Stomach (tissue), 9 donors: ENCODE measurements around the gene CCR1. TPM values are rescaled to one million over a fixed set of nuclear protein-coding genes. Genes with fewer than 3 reads are reported as not detected.
"Not testable (repeated sequence)": the region's sequence is repeated elsewhere in the genome, so short reads cannot be mapped to it uniquely, and the experiment has no call there.

Experiments used
- DNase-seq, 2 donors: peaks; one replicate each; pipeline versions ENCODE4 v3.0.0 to v3.0.0-alpha.2; 2013 to 2019
- H3K27ac ChIP-seq, 5 donors: fragments of 200-600 bp in 4 of 5; sonication (generic) in 4 of 5; one replicate each; pipeline ENCODE4 v1.5.1; 2013 to 2019; ENCODE audit warnings: mild to moderate bottlenecking in 1 of 5, moderate library complexity in 1 of 5
- H3K27me3 ChIP-seq, 3 donors: fragments of 200-600 bp; sonication (generic); one replicate each; pipeline ENCODE4 v1.5.1; 2017 to 2019; ENCODE audit warnings: mixed run types in 1 of 3
- H3K36me3 ChIP-seq, 4 donors: fragments of 200-600 bp; sonication (generic); 1 replicate in 3 of 4; 2 replicates in 1 of 4; pipeline ENCODE4 v1.5.1; 2016 to 2019
- H3K4me1 ChIP-seq, 4 donors: fragments of 200-600 bp; sonication (generic); one replicate each; pipeline ENCODE4 v1.5.1; 2016 to 2019
- H3K4me3 ChIP-seq, 4 donors: fragments of 200-600 bp; sonication (generic) in 3 of 4; one replicate each; pipeline ENCODE4 v1.5.1; 2016 to 2019; ENCODE audit warnings: mild to moderate bottlenecking in 1 of 4
- H3K9me3 ChIP-seq, 4 donors: fragments of 200-600 bp; sonication (generic); one replicate each; pipeline ENCODE4 v1.5.1; 2016 to 2019
- CTCF ChIP-seq, 7 experiments: fragments of 450-650 bp in 4 of 7; fragments of 200-600 bp in 3 of 7; sonication (generic) in 3 of 7; IDR thresholded peaks; one replicate each; pipeline ENCODE4 v1.5.1; 2016 to 2019; ENCODE audit warnings: antibody characterized with exemption in 7 of 7, control low read depth in 2 of 7, mild to moderate bottlenecking in 1 of 7
- EP300 ChIP-seq: sonication (generic); formaldehyde crosslinking; IDR thresholded peaks from one replicate; pipeline ENCODE4 v1.6.1; 2017; ENCODE audit warnings: antibody characterized with exemption
- POLR2A ChIP-seq, 4 donors: fragments of 450-650 bp; IDR thresholded peaks; one replicate each; pipeline ENCODE4 v1.6.1; 2016; ENCODE audit warnings: antibody characterized with exemption in 4 of 4, control low read depth in 2 of 4, mild to moderate bottlenecking in 1 of 4, moderate library complexity in 1 of 4
- POLR2AphosphoS5 ChIP-seq, 3 donors: sonication (generic); formaldehyde crosslinking; IDR thresholded peaks; one replicate each; pipeline ENCODE4 v1.6.1; 2016; ENCODE audit warnings: antibody characterized with exemption in 3 of 3
- WGBS, 5 donors: extraction: QIAGEN DNeasy Blood & Tissue Kit in 3 of 5; methylation state at CpG; one replicate each; pipeline versions ENCODE4 v1.1.5 to v1.1.7; 2013 to 2018; 5-methylcytosine and 5-hydroxymethylcytosine counted together
- intact Hi-C: fragments of 100-400 bp; cut with DNase I; formaldehyde crosslinking; loops from one replicate; pipeline ENCODE4 v1.15.1; 2023; ENCODE audit warnings: low total_unique reads
- polyA plus RNA-seq, 3 donors: library from polyadenylated mRNA; stranded (reverse); fragments of 200-250 nt; gene quantifications; one replicate each; pipeline ENCODE4 v1.2.3, GENCODE V29; 2013
- total RNA-seq, 5 donors: library from RNA; depleted of rRNA; stranded (reverse); fragments of >200 nt; gene quantifications; one replicate each; pipeline versions ENCODE4 v1.1.0 to v1.2.3, GENCODE V29; 2014 to 2016
- donor health status: healthy with polysubstance abuse.
- donor health status: Bipolar disorder and iron deficiency.
- donor health status: healthy.

CCR1 gene
- total and polyA plus RNA-seq, 8 donors: 1.2 to 3.1 (median 2.6) TPM; not detected in 3

- TF ChIP-seq EP300 (no peak), POLR2AphosphoS5 (IDR thresholded peaks at IDR 0.05) (no peak)
- DNase-seq: no peak
- intact Hi-C loops: no loop called here
- H3K9me3 ChIP-seq: peaks cover 0 to 21% (median 13%) of the 10 kb centered on the region in 4 donors
- no peak overlapping the region for H3K27ac ChIP-seq
- no peak overlapping the region for H3K4me3 ChIP-seq
- whole genome bisulfite sequencing, 5 donors: 67 to 81% (median 74%) methylated on average over 2 of the region's 2 CpGs
- no peaks in the 10 kb centered on the region for H3K36me3 ChIP-seq
- no peaks in the 10 kb centered on the region for H3K4me1 ChIP-seq
- H3K27me3 ChIP-seq: no peaks in the 10 kb centered on the region
Observed at GRCh38 chr3:46168583-46169345, 39.3 kb downstream of the CCR1 start.

GRCh38 chr3:46163556-46164041 is 44.5 kb downstream of the CCR1 start:
- Histone ChIP-seq H3K4me3 (no peak overlapping the region), H3K9me3 (peaks cover 0 to 19% (median 13%) of the 10 kb centered on the region in 4 donors), H3K36me3 (no peaks in the 10 kb centered on the region), H3K27me3 (no peaks in the 10 kb centered on the region), H3K27ac (no peak overlapping the region), H3K4me1 (peaks cover 0 to 6% (median 0%) of the 10 kb centered on the region in 4 donors)
- TF ChIP-seq POLR2A (IDR thresholded peaks at IDR 0.05) (no peak), EP300 (no peak), POLR2AphosphoS5 (IDR thresholded peaks at IDR 0.05) (no peak), CTCF (IDR thresholded peaks at IDR 0.05) (no peak)
- intact Hi-C loops: no loop called here
- 50 to 79% (median 68%) methylated on average over 3 of the region's 3 CpGs for WGBS, 5 donors
- no peak for DNase-seq

GRCh38 chr3:46162975-46163555 is 45.0 kb downstream of the CCR1 start:
- Histone ChIP-seq H3K4me3 (no peak overlapping the region), H3K27me3 (no peaks in the 10 kb centered on the region), H3K4me1 (peaks cover 0 to 6% (median 0%) of the 10 kb centered on the region in 4 donors), H3K9me3 (peaks cover 0 to 14% (median 8%) of the 10 kb centered on the region in 4 donors), H3K36me3 (no peaks in the 10 kb centered on the region), H3K27ac (no peak overlapping the region)
- no peak for TF ChIP-seq EP300
- TF ChIP-seq POLR2AphosphoS5 (IDR thresholded peaks at IDR 0.05): no peak
- no peak for TF ChIP-seq CTCF (IDR thresholded peaks at IDR 0.05)
- TF ChIP-seq POLR2A (IDR thresholded peaks at IDR 0.05): no peak
- intact Hi-C loops: no loop called here
- WGBS, 5 donors: 58 to 85% (median 61%) methylated on average over 3 to 4 of the region's 4 CpGs
- no peak for DNase-seq

- H3K4me1 ChIP-seq, intact Hi-C loops, H3K4me3 ChIP-seq, H3K27me3 ChIP-seq, H3K36me3 ChIP-seq, H3K9me3 ChIP-seq, DNase-seq, H3K27ac ChIP-seq: not testable (repeated sequence)
- WGBS, 5 donors: 69 to 89% (median 78%) methylated on average over 1 of the region's 1 CpG
Observed at GRCh38 chr3:46157685-46158084, 50.4 kb downstream of the CCR1 start.

- Histone ChIP-seq H3K36me3 (no peaks in the 10 kb centered on the region), H3K27ac (no peak overlapping the region), H3K9me3 (no peaks in the 10 kb centered on the region), H3K4me3 (no peak overlapping the region), H3K4me1 (no peaks in the 10 kb centered on the region), H3K27me3 (no peaks in the 10 kb centered on the region)
- 90 to 94% (median 91%) methylated on average over 1 of the region's 1 CpG for WGBS, 5 donors
- TF ChIP-seq POLR2AphosphoS5 (IDR thresholded peaks at IDR 0.05) (no peak), EP300 (no peak), CTCF (IDR thresholded peaks at IDR 0.05) (no peak), POLR2A (IDR thresholded peaks at IDR 0.05) (no peak)
- intact Hi-C loops: no loop called here
- DNase-seq: no peak
Observed at GRCh38 chr3:46154311-46154710, 53.8 kb downstream of the CCR1 start.

Other genes starting within 250 kb of the CCR1 start
- gene FYCO1, start 212.5 kb downstream of the CCR1 start, total RNA-seq: 10 to 100 TPM; 18.0 to 97.4 (median 39.3) TPM
- 10 to 100 TPM; 10.7 to 11.8 (median 11.3) TPM for gene FYCO1, start 212.5 kb downstream of the CCR1 start, polyA plus RNA-seq
- gene XCR1, start 180.8 kb downstream of the CCR1 start, total RNA-seq: under 1 TPM in 3 of 5 donors, not detected in 2; under 0.01 to 0.37 (median 0.14) TPM
- gene XCR1, start 180.8 kb downstream of the CCR1 start, polyA plus RNA-seq: under 1 TPM in 1 of 3 donors, not detected in 2; 0.03 TPM
- gene CCR3, start 34.1 kb upstream of the CCR1 start, total RNA-seq: 1 to 10 TPM in 2 of 5 donors, not detected in 3; 7.1 to 8.9 TPM
- gene CCR3, start 34.1 kb upstream of the CCR1 start, polyA plus RNA-seq: under 1 TPM in 1 of 3 donors, not detected in 2; 0.05 TPM
- gene CCR2, start 145.8 kb upstream of the CCR1 start, total RNA-seq: 1 to 10 TPM in 1 of 5 donors, under 1 TPM in 1, not detected in 3; 0.37 to 2.5 TPM
- gene CCR2, start 145.8 kb upstream of the CCR1 start, polyA plus RNA-seq: under 1 TPM; 0.45 to 0.81 (median 0.61) TPM
- 1 to 10 TPM in 1 of 5 donors, under 1 TPM in 1, not detected in 3; 0.18 to 9.4 TPM for gene CCR5, start 162.6 kb upstream of the CCR1 start, total RNA-seq
- 1 to 10 TPM in 1 of 3 donors, under 1 TPM in 2; 0.44 to 2.0 (median 0.68) TPM for gene CCR5, start 162.6 kb upstream of the CCR1 start, polyA plus RNA-seq
- 1 to 10 TPM in 2 of 5 donors, not detected in 3; 2.8 to 5.2 TPM for gene CCRL2, start 198.9 kb upstream of the CCR1 start, total RNA-seq
- 1 to 10 TPM in 2 of 3 donors, under 1 TPM in 1; 0.76 to 2.0 (median 1.5) TPM for gene CCRL2, start 198.9 kb upstream of the CCR1 start, polyA plus RNA-seq